RKO (cell line): ENCODE results near the gene TPSG1.
"Not testable (repeated sequence)": the region's sequence is repeated elsewhere in the genome, so short reads cannot be mapped to it uniquely, and the experiment has no call there.

ENCODE experiments used
- DNase-seq: peaks from one replicate; pipeline ENCODE4 v3.0.0-alpha.2; 2016; ENCODE audit warnings: low spot score

TPSG1 gene

DNA sequence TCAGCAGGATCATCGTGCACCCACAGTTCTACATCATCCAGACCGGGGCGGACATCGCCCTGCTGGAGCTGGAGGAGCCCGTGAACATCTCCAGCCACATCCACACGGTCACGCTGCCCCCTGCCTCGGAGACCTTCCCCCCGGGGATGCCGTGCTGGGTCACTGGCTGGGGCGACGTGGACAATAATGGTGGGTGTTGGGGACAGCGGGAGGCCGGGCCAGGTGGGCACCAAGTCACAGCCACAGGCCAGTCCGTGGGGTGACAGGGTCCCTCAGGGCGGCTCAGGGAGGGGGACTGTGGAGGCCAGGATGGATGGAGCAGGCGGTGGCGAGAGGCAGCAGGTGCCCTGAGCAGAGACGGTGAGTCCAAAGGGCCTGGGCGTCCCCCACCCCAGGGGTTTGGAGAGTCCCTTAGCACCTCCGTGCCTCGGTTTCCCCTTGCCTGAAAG, 31.8 kb upstream of the TPSG1 start:
- no peak for DNase-seq

GRCh38 chr16:1256296-1256873, 31.3 kb upstream of the TPSG1 start:
- DNase-seq = not testable (repeated sequence)

- DNase-seq = not testable (repeated sequence)
These were observed 30.4 kb upstream of the TPSG1 start, which contains the start of gene TPSD1 for GRCh38 chr16:1255276-1256122. TSS of gene TPSD1 (plus strand) at chr16:1256069. CDS start at chr16:1256281, 212 bp downstream.

GRCh38 chr16:1254821-1255220, 29.8 kb upstream of the TPSG1 start:
- DNase-seq = not testable (repeated sequence)

DNA sequence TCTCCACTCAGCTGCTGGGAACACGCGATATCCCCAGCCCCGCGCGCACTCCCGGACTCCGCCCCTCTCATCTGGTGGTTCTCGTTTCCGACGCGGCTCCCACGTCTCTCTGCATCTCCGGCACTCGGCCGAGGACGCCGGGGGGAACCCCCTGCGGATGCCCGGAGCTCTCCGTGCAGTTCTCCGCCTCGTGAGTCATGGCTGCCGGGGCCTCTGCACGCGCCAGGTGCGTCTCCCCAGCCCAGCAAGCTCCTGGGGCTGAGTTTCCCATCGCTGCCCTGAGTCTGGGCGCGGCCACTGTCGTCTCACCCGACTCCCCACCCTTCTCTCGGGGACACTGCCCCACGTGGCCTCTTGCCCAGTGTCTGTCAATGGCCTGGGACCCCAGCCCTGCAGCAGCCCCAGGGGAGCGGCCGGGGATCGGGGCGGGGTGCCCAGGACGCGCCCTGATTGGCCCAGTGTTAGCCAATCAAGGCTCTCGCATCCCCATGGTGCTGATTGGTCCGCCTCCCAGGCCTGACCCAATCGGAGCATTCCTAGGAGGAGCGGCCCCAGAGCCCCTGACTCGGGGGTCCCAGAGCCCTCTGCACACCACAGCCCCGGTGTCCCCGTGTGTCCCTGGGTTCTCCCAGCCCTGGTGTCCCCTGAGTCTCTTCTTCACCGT, 28.8 kb upstream of the TPSG1 start:
- DNase-seq = not testable (repeated sequence)

DNA sequence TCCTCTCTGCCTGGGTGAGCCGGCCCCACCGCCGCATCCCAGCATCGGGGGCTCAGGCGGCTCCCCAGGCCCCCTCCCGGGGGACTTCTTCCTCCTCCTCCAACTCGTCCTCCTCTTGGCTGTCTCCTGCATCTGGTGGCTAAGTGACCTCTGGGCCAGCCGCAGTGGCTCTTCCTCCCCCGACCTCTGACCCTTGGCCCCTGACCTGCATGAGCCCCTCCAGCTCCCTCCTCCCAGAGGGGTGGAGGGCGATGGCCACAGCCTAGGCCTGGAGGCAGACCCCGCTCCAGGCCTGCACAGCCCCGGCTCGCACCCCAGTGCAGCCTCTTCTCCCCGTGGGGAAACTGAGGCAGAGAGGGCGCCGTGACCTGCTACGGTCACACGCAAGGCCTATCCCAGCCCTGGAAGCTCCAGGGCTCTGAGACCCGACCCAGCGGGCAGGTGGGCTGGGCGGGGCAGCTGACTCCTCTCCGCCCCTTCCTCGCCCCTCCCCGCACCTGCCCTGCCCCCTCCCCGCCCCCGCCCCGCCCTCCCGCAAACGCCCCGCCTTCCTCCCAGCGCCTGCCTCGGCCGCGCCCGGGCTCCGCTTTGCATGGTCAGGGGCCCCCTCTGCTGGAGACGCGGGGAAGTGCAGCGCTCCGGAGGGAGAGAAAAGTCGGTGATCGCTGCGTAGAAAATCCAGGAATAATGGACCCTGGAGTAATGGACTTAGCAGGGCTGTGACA, 24.1 kb upstream of the TPSG1 start:
- not testable (repeated sequence) for DNase-seq

- DNase-seq = not testable (repeated sequence)
These were observed 23.0 kb upstream of the TPSG1 start for GRCh38 chr16:1247903-1248537.

DNA sequence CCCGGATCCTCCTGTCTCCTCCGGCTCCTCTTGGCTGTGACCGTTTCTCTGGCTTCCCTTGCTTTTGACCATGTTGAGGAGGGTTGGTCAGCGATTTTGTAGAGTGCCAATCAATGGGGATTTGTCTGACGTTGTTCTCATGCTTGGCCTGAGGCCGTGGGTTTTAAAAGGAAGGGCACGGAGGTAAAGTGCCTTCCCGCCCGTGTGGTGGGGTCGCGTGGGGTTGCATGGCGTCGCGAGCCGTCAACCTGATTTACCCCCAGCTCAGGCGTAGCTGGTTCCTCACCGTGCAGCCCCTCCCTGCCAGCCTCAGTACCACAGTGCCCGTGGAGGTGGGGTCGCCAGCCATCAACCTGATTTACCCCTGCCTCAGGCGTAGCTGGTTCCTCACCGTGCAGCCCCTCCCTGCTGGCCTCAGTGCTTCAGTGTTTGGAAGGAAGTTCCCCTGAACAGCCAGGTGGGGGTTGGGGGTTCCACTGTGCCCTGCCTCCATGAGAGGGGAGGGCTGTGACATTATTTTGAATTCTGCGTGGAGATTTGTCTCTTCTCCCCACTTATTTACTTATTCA, 20.5 kb upstream of the TPSG1 start:
- no peak for DNase-seq

GRCh38 chr16:1244881-1245280, 19.8 kb upstream of the TPSG1 start:
- DNase-seq = no peak

DNA sequence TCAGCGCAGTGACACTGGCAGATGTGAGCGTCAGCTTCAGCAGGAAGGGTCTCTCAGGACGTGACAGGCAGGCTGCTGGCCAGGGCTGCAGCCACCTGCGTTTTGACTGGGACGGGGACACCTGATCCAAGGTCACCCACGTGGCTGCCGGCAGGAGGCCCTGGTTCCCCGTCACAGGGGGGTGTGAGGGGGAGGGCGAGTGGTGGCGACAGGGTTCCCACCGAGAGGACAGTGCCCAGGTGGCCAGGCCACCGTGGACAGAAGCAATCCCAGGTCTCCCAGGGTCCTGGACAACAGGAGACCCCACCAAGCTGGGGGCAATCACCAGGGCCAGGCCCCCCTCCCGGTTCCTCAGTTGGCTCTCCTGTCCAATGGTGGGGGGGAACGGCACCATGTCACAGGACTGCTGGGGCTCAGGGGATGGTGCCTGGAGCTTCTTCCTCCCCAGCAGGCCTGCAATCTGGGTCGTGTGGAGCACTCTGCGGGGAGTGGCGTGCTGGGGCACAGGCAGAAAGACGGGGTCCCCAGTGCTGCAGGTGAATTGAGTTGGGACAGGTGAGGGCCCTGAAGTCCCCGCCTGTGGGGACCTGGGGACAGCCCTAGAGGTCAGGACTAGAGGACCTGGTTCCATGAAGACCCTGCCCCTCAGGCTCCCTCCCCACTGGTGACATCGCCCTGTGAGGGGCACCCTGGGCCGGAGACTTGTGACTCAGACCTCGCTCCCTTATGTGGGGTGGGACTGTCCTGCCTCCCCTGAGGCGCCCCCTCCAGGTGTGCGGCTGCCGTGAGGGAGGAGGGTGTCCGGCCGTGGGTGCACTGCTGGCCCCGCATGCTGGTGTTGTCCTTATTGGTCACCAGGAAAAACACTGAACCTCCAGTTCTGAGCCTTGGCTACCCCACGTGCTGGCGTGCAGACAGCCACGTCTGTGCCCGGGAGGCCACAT, 19.1 kb upstream of the TPSG1 start:
- not testable (repeated sequence) for DNase-seq

GRCh38 chr16:1243363-1243762, 18.3 kb upstream of the TPSG1 start:
- DNase-seq = not testable (repeated sequence)

- not testable (repeated sequence) for DNase-seq
These were observed 16.0 kb upstream of the TPSG1 start for GRCh38 chr16:1241081-1241480.

DNA sequence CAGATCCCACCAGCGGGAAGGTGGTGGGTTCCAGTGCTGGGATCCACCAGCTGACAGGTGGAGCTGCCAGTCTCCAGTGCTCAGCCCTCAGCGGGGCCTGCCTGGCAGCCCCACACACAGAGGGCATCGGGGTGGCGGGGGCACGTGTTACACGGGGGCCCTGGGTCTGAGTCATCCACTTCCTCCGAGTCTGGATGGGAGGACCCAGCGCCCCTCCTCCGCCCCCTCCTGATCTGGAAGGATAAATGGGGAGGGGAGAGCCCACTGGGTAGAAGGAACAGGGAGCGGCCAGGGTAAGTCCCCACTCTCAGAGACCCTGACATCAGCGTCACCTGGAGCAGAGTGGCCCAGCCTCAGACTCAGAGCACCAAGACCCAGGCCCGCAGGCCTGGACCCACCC, 15.4 kb upstream of the TPSG1 start, which contains the start of gene TPSAB1:
Gene TPSAB1, plus strand, starts transcription at position 270 of the 400 bp plus-strand sequence. CDS start 234 bp downstream, outside the sequence.
- not testable (repeated sequence) for DNase-seq

DNA sequence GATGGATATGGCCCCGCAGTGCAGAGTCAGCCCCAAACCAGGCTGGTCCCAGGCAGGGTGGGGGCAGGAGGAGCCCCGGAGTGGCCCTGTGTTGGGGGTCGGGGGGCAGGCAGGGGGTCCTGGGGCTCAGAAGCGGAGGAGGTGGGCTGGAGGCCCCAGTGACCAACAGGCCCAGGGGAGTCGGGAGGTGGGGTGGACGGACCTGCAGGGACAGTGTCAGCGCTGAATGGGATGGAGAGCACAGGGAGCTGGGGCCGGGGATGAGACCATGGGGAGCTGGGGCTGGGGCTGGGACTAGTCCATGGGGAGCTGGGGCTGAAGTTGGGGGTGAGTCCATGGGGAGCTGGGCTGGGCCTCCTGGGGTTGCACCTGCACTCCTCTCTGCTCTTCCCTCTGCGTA, 14.5 kb upstream of the TPSG1 start:
- not testable (repeated sequence) for DNase-seq

DNA sequence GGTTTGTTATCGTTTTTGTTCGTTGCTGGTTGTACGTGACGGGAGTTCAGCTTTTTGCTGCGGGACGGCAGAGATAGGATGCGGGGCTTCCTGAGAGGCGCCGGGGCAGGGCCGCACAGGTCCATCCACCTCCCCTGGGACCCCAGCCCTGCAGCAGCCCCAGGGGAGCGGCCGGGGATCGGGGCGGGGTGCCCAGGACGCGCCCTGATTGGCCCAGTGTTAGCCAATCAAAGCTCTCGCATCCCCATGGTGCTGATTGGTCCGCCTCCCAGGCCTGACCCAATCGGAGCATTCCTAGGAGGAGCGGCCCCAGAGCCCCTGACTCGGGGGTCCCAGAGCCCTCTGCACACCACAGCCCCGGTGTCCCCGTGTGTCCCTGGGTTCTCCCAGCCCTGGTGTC, 13.8 kb upstream of the TPSG1 start:
- not testable (repeated sequence) for DNase-seq

- no peak for DNase-seq
These were observed 12.9 kb upstream of the TPSG1 start for GRCh38 chr16:1237990-1238389.

GRCh38 chr16:1236659-1237058, 11.6 kb upstream of the TPSG1 start:
- DNase-seq = not testable (repeated sequence)

- not testable (repeated sequence) for DNase-seq
These were observed 7.1 kb upstream of the TPSG1 start for GRCh38 chr16:1232049-1232748.

DNA sequence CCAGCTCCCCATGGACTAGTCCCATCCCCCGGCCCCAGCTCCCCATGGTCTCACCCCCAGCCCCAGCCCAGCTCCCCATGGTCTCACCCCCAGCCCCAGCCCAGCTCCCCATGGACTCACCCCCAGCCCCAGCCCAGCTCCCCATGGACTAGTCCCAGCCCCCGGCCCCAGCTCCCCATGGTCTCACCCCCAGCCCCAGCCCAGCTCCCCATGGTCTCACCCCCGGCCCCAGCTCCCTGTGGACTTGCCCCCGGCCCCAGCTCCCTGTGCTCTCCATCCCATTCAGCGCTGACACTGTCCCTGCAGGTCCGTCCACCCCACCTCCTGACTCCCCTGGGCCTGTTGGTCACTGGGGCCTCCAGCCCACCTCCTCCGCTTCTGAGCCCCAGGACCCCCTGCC, 6.2 kb upstream of the TPSG1 start:
- DNase-seq = not testable (repeated sequence)
